Prostate gland (tissue), 2 donors: ENCODE data around the gene DYNC1LI2.

Experiments
- CTCF ChIP-seq, 4 experiments: fragments of 200-600 bp in 2 of 4; fragments of 450-650 bp in 2 of 4; sonication (generic) in 2 of 4; IDR thresholded peaks; 1 replicate in 3 of 4; 2 replicates in 1 of 4; pipeline ENCODE4 v1.5.1; 2016 to 2019; ENCODE audit warnings: antibody characterized with exemption in 4 of 4, mild to moderate bottlenecking in 2 of 4, moderate library complexity in 2 of 4
- POLR2A ChIP-seq: fragments of 450-650 bp; IDR thresholded peaks from one replicate; pipeline ENCODE4 v1.6.1; 2016; ENCODE audit warnings: antibody characterized with exemption, mild to moderate bottlenecking

- TF ChIP-seq CTCF (IDR thresholded peaks at IDR 0.05) (peak in 1 of 4 experiments; percentile 4), POLR2A (no peak)
These were observed 548 bp upstream of the DYNC1LI2 start for GRCh38 chr16:66751992-66752322.
